GM12872 (cell line): ENCODE results near the gene EPS8.

Source experiments
- TF ChIP-seq, protein P1 (sequence below): IDR thresholded peaks from 3 replicates; pipeline ENCODE4 v1.5.1; 2011; ENCODE audit warnings: low read depth, mild to moderate bottlenecking, low read length, moderate library complexity; ENCODE audit not compliant: insufficient read depth

The EPS8 gene

DNA sequence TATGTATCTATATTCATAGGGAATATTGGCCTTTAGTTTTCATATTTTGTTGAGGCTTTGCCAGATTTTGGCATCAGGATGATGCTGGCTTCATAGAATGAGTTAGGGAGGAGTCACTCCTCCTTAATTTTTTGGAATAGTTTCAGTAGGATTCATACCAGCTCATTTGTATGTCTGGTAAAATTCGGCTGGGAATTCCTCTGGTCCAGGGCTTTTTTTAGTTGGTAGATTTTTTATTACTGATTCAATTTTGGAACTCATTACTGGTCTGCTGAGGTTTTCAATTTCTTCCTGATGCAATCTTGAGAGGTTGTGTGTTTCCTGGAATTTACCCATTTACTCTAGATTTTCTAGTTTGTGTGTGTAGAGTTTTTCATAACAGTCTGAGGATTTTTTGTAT, 175.2 kb downstream of the EPS8 start:
- TF ChIP-seq, protein P1, sequence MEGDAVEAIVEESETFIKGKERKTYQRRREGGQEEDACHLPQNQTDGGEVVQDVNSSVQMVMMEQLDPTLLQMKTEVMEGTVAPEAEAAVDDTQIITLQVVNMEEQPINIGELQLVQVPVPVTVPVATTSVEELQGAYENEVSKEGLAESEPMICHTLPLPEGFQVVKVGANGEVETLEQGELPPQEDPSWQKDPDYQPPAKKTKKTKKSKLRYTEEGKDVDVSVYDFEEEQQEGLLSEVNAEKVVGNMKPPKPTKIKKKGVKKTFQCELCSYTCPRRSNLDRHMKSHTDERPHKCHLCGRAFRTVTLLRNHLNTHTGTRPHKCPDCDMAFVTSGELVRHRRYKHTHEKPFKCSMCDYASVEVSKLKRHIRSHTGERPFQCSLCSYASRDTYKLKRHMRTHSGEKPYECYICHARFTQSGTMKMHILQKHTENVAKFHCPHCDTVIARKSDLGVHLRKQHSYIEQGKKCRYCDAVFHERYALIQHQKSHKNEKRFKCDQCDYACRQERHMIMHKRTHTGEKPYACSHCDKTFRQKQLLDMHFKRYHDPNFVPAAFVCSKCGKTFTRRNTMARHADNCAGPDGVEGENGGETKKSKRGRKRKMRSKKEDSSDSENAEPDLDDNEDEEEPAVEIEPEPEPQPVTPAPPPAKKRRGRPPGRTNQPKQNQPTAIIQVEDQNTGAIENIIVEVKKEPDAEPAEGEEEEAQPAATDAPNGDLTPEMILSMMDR, result no peak

DNA sequence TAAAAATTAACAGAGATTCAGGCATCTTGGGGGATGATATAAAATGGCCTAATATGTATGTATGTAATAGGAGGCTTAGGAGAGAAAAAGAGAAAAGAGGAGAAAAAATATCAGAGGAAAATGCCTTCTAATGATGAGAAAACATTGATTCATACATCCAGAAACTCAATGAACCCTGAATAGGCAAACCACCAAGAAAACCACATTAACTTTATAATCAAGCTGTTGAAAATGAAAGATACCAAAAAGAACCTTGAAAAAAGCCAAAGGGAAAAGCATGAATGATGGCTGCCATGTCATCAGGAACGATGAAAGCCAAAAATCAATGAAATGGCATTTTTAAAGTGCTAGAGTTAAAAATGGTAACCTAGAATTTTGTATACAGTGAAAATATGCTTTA, 180.2 kb downstream of the EPS8 start:
- TF ChIP-seq, protein P1, result no peak

DNA sequence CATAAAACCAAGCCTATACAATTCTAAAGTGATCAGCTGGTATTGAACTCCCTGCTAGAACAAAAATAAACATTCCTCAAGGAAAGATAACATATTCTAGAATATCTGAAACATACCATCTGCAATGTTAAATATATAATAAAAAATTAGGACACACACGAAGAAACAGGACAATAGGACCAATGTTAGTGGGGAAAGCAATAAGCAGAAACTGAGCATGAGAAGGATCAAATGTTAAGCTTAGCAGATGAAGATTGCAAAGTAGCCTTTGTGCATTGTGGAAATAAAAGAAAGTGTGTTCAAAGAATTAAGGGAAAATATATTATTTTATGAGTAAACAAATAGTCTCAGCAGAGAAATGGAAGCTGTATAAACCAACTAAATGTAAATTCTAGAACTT, 180.8 kb downstream of the EPS8 start:
- TF ChIP-seq, protein P1, result no peak

DNA sequence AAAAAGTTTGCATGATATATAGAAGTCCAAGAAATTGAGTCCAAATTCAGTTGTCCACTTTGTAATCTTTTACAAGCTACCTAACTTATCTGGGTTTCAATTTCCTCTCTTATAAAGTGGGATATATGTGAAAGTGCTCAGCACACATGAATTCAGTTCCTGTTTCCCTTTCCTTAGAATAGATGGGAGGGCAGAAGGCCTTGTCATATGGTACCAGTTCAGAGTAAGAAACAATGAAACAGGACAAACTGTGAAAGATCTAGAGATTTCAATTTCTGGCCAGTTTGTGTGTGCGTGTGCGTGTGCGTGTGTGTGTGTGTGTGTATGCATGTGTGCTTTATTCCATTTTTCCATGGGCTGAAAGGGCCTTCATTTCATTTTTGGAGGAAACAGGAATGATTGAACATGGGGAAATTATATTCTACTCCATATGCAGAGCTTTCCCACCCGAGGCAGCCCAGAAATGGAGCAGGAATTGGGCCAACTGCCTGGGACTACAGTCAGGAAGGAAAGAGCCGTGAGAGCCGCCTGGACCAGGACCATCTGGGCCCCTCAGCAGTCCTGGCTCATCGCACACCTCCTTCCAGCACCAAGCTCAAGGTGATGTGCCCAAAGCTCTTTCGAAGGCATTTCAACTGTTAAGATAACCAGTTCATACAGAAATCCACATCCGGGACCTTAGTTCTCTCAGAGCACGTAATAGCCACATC, 183.2 kb downstream of the EPS8 start:
- TF ChIP-seq, protein P1, result no peak

DNA sequence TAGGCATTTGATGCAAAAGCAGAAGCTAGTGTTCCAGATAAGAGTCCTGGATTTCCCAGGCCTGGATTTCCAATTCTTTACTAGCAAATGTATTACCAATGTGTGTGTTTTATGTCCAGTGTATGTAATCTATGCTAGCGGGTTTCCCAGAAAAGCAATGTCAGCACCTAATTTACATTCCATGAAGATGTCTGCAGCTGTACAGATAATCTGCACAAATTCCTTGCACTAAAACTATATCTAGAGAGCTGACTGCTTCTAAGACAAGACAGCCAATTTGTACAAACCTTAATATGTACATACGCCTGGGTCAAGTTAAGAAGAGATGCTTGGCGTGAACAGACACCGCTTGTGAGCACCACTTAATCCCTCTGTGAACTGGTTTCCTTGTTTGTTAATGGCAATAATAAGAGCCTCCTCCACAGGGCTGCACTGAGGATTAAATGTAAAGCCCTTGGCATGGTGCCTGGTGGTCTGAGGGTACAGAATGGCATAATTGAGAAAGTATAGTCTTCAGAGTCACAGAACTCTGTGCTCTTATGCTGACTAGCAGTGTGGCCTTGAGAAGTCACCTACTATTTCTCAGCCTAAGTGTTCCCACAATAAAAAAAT, 185.6 kb downstream of the EPS8 start:
- TF ChIP-seq, protein P1, result no peak

DNA sequence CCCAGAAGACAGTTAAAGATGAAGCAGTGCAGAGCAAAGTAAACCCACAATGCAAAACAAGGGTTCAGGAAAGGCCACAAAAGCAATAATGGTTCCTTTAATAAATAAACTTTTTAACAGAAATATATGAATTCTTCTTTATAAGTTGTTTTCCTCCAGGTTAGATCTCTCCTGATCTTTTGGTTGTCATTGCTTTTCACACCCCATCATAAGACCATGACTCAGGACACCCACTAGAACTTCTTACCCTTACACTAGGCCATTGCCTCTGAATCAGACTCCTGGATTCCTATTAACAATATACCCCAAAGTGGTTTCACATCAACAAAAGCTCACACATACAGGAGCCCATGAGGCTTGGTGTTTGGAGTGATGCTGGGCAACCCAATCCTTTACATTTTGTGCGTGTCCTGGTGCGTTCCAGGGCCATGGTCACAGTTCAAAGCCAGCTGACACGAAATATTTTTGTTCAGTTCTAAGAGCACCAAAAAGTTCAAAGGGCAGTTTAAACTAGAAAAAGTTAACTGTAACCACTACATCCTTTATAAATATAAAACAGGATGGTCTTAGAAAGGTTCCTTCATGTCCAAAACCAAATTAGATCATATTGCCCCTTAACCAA, 187.0 kb downstream of the EPS8 start:
- TF ChIP-seq, protein P1, result no peak

DNA sequence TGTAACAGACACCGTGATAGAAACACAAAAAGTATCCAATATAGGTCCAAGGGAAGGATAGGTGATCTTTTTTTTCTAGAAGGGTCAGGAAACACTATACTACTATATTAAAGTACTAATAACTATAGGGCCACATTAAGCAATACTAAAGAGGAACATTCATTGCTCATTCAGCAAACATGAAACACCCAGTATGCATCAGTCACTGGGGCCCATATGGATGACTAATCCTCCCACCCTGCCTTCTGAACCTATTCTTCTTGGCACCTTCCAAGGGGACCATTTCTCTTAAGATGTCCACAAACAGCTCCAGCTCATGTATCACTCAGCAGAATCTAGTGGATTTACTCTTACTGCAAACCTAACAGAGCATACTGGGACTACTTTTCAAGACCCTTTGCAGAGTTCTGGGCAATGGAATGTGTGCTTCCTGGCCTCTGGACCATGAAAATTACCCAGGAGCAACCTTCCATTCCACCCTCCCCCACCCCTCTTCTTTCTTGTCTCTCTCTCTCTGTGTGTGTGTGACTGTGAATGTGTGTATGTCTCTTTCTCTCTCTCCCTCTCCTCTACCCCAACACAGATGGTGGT, 187.9 kb downstream of the EPS8 start:
- TF ChIP-seq, protein P1, result no peak
